ENCODE results near the gene TXLNA. TPM values are rescaled to one million over a fixed set of nuclear protein-coding genes. Genes with fewer than 3 reads are reported as not detected.

Gene TXLNA
- total and polyA plus RNA-seq, 8 donors = 39.8 to 56.4 (median 46.8) TPM

DNA sequence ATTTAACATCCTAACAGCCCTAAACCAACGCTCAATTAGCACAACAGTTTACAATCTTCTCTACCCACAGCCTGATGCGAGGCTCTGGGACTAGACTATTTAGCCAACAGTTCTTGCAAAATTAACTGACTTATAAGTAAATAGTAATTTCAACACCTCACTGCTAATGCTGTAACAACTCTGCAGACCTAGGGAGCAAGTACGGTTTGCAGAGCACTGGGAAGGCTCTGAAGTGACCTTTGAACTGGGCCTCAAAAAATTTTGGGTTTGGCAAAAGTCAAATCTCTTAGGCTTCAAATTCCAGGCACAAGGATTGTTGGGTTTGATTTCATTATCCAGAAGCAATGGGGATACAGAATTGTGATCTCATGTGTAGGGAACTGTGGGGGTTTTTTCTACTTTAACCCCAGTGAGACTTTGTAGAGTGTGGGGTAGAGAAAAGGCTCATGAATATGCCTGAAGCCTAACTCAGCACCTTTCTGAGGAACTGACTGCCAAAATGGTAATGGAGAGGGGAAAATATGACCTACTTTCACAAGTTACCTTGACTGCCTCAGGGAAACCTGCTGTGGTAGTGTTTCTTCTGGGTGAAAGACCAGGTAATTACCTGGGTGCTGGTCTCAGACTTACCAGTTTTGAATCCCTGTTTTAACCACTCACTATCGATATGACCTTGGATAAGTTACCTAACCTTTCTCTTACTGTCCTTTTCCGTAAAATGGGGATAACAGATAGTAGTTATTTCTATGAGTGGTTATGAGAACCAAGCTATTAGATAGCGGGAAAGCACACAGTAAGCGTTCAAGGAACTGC, 889 bp upstream of the TXLNA start:
- peak overlapping the region in 1 of 2 donors; percentile 80 for H3K4me3 ChIP-seq
- intact Hi-C loops (cut with DNase I) = no loop called here
- DNase-seq = no peak
- ATAC-seq = no peak
- H3K4me1 ChIP-seq = peaks cover 21 to 45% of the 10 kb centered on the region in 2 donors
- H3K27ac ChIP-seq = peak overlapping the region; percentile 94 to 95
- H3K27me3 ChIP-seq = no peaks in the 10 kb centered on the region
- H3K9me3 ChIP-seq = no peaks in the 10 kb centered on the region
- TF ChIP-seq, protein P1, sequence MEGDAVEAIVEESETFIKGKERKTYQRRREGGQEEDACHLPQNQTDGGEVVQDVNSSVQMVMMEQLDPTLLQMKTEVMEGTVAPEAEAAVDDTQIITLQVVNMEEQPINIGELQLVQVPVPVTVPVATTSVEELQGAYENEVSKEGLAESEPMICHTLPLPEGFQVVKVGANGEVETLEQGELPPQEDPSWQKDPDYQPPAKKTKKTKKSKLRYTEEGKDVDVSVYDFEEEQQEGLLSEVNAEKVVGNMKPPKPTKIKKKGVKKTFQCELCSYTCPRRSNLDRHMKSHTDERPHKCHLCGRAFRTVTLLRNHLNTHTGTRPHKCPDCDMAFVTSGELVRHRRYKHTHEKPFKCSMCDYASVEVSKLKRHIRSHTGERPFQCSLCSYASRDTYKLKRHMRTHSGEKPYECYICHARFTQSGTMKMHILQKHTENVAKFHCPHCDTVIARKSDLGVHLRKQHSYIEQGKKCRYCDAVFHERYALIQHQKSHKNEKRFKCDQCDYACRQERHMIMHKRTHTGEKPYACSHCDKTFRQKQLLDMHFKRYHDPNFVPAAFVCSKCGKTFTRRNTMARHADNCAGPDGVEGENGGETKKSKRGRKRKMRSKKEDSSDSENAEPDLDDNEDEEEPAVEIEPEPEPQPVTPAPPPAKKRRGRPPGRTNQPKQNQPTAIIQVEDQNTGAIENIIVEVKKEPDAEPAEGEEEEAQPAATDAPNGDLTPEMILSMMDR (IDR thresholded peaks at IDR 0.05) = no peak
- H3K36me3 ChIP-seq = peaks cover 0 to 27% of the 10 kb centered on the region in 2 donors

DNA sequence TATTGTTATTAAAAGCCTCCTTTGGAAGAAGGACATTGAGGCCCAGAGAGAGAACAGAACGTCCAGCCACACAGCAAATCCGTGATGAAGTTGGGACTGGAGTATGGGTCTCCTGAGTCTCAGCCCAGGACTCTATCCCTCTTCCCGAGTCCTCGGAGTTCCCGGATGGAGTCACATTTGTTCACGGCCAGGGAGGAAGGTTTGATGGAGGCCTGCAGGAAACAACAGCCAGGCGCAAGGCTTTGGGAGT, 357 bp upstream of the TXLNA start:
- TF ChIP-seq, protein P1 (IDR thresholded peaks at IDR 0.05) = no peak
- no peaks in the 10 kb centered on the region for H3K9me3 ChIP-seq
- DNase-seq = no peak
- peak; percentile 9 for ATAC-seq
- intact Hi-C loops (cut with DNase I) = no loop called here
- peaks cover 0 to 27% of the 10 kb centered on the region in 2 donors for H3K36me3 ChIP-seq
- peak overlapping the region; percentile 62 to 80 for H3K4me3 ChIP-seq
- peaks cover 21 to 51% of the 10 kb centered on the region in 2 donors for H3K4me1 ChIP-seq
- no peaks in the 10 kb centered on the region for H3K27me3 ChIP-seq
- H3K27ac ChIP-seq = peak overlapping the region; percentile 94 to 95

DNA sequence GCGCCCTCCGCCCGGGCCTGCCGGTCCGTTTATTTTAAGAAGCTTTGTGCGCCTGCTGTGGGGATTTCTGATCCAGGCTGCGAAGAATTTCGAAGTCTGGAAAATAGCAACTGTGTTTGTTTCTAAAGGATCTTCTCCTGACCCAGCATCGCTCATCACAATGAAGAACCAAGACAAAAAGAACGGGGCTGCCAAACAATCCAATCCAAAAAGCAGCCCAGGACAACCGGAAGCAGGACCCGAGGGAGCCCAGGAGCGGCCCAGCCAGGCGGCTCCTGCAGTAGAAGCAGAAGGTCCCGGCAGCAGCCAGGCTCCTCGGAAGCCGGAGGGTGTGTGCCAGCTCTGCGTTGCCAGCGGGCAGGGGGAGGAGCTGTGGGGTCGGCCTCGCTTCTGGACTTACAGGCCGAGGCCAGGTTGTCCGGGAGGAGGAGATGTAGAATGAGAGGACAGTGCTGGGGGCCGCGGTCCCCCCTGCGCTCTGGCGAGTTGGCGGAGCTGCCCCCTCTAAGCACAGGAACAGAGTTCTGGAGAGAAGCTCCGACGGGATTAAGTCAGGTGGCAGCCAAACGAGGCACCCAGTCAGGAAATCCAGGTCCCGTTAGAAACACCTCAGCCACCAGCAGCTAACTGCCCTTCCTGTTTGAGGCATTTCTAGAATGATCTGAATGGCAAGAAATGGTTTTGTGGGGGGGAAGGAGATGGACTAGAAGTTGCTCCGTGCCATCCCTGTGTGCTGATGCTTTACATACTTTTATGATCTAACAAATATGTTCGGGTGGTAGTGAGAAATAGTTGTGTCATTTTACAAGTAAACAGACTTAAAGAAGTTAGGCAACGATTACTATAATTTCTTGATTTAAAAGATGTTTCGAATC, 948 bp downstream of the TXLNA start:
- intact Hi-C loops (cut with DNase I) = no loop called here
- peak in 3 of 4 donors; percentile 46 to 86 (median 52) for DNase-seq
- ATAC-seq = peak; percentile 56
- Histone ChIP-seq H3K9me3 (no peaks in the 10 kb centered on the region), H3K36me3 (peaks cover 0 to 40% of the 10 kb centered on the region in 2 donors), H3K27ac (peak overlapping the region; percentile 94 to 95), H3K4me3 (peak overlapping the region; percentile 62 to 80), H3K4me1 (peaks cover 21 to 63% of the 10 kb centered on the region in 2 donors), H3K27me3 (no peaks in the 10 kb centered on the region)
- TF ChIP-seq, protein P1 (IDR thresholded peaks at IDR 0.05) = no peak

GRCh38 chr1:32181065-32181464, 1.6 kb downstream of the TXLNA start:
- DNase-seq = no peak
- peak overlapping the region in 1 of 2 donors; percentile 95 for H3K27ac ChIP-seq

More at GRCh38 chr1:32181065-32181464, 1.6 kb downstream of the TXLNA start:
- H3K4me3 ChIP-seq = peak overlapping the region; percentile 62 to 80
- H3K36me3 ChIP-seq = peaks cover 0 to 46% of the 10 kb centered on the region in 2 donors
- TF ChIP-seq, protein P1 (IDR thresholded peaks at IDR 0.05) = no peak
- H3K9me3 ChIP-seq = no peaks in the 10 kb centered on the region
- peaks cover 21 to 63% of the 10 kb centered on the region in 2 donors for H3K4me1 ChIP-seq
- no peaks in the 10 kb centered on the region for H3K27me3 ChIP-seq
- intact Hi-C loops (cut with DNase I) = no loop called here
- ATAC-seq = no peak

Measured in left lung (tissue), 10 donors.